Panc1 (cell line): ENCODE data around the gene PLEKHD1. TPM values are rescaled to one million over a fixed set of nuclear protein-coding genes. Genes with fewer than 3 reads are reported as not detected.
"Not testable (repeated sequence)": the region's sequence is repeated elsewhere in the genome, so short reads cannot be mapped to it uniquely, and the experiment has no call there.

Experiments
- ATAC-seq: fragments of 200-7000 bp; cut with Tn5 transposase; 2 replicates; pipeline ENCODE4 v1.9.1; 2020; ENCODE audit warnings: mild to moderate bottlenecking, moderate library complexity
- BruUV-seq: library from RNA; stranded (reverse); fragments of 400-500 nt; replicated peaks from 2 replicates; lab custom pipeline; 2021; lab: Mats Ljungman, UMichigan
- CTCF ChIA-PET: fragments of 300-600 bp; sonication (Branson Sonifier 250); formaldehyde crosslinking; loops from one replicate; lab custom pipeline; 2022; ENCODE audit warnings: antibody characterized with exemption; lab: Charles Lee
- POLR2A ChIA-PET: fragments of 300-600 bp; sonication (Branson Sonifier 250); formaldehyde crosslinking; loops from one replicate; lab custom pipeline; 2022; ENCODE audit warnings: antibody characterized with exemption; lab: Charles Lee
- DNase-seq: peaks from one replicate; pipeline ENCODE4 v3.0.0-alpha.2; 2010; ENCODE audit warnings: low read depth, low spot score
- H3K27ac ChIP-seq: 2 replicates; pipeline ENCODE4 v1.5.1; 2011; ENCODE audit warnings: mild to moderate bottlenecking, low read length, inconsistent platforms
- H3K27me3 ChIP-seq: fragments of 200-500 bp; sonication (Bioruptor generic); 2 replicates; pipeline ENCODE4 v1.6.0; 2014; ENCODE audit warnings: low read length, inconsistent platforms; ENCODE audit not compliant: control insufficient read depth, insufficient read depth
- H3K36me3 ChIP-seq: fragments of 200-500 bp; sonication (Bioruptor generic); 2 replicates; pipeline ENCODE4 v1.5.1; 2014; ENCODE audit warnings: inconsistent platforms, mild to moderate bottlenecking, low read length, moderate library complexity; ENCODE audit not compliant: control insufficient read depth, insufficient read depth
- H3K4me1 ChIP-seq: 2 replicates; pipeline ENCODE4 v1.5.1; 2011; ENCODE audit warnings: inconsistent platforms, mild to moderate bottlenecking, low read length, moderate library complexity; ENCODE audit not compliant: control insufficient read depth, insufficient read depth
- H3K4me3 ChIP-seq, 2 experiments: 2 replicates each; pipeline ENCODE4 v1.5.1; 2011 to 2012; ENCODE audit warnings: low read depth in 2 of 2, low read length in 2 of 2, mild to moderate bottlenecking in 2 of 2, inconsistent platforms in 1 of 2, moderate library complexity in 1 of 2
- H3K9me3 ChIP-seq: fragments of 200-500 bp; sonication (Bioruptor generic); 2 replicates; pipeline ENCODE4 v1.5.1; 2014; ENCODE audit warnings: low read depth, mild to moderate bottlenecking, inconsistent platforms, low read length, moderate library complexity; ENCODE audit not compliant: control insufficient read depth, insufficient read depth
- POLR2AphosphoS5 ChIP-seq: IDR thresholded peaks from 2 replicates; pipeline ENCODE4 v1.6.1; 2012; ENCODE audit warnings: mild to moderate bottlenecking, low read depth, low read length, moderate library complexity
- in situ Hi-C: cut with HindIII; loops from 2 replicates; pipeline ENCODE4 v1.10.0; 2016; ENCODE audit warnings: low sequenced_read_pairs, low pct_unique_long_range_greater_than_20kb
- intact Hi-C: fragments of 100-400 bp; cut with micrococcal nuclease; formaldehyde crosslinking; loops from one replicate; pipeline ENCODE4 v1.10.0; 2022; ENCODE audit not compliant: unreplicated experiment
- total RNA-seq: library from RNA; stranded (reverse); gene quantifications from one replicate; pipeline ENCODE4 v1.2.1, GENCODE V29; 2021; ENCODE audit not compliant: unreplicated experiment
- TF ChIP-seq, protein P1 (sequence below), 2 experiments: IDR thresholded peaks; 2 replicates each; pipeline ENCODE4 v1.6.1; 2011 to 2012; ENCODE audit warnings: low read depth in 2 of 2, control low read depth in 1 of 2, low read length in 1 of 2, mild to moderate bottlenecking in 1 of 2, moderate library complexity in 1 of 2; ENCODE audit not compliant: insufficient read depth in 1 of 2
- TF ChIP-seq, protein P2 (sequence below): fragments of 450-650 bp; IDR thresholded peaks from 2 replicates; pipeline ENCODE4 v1.5.1; 2017; ENCODE audit warnings: mild to moderate bottlenecking

PLEKHD1 gene
- total RNA-seq, 1 experiment from 2014 or later = 0.08 TPM

DNA sequence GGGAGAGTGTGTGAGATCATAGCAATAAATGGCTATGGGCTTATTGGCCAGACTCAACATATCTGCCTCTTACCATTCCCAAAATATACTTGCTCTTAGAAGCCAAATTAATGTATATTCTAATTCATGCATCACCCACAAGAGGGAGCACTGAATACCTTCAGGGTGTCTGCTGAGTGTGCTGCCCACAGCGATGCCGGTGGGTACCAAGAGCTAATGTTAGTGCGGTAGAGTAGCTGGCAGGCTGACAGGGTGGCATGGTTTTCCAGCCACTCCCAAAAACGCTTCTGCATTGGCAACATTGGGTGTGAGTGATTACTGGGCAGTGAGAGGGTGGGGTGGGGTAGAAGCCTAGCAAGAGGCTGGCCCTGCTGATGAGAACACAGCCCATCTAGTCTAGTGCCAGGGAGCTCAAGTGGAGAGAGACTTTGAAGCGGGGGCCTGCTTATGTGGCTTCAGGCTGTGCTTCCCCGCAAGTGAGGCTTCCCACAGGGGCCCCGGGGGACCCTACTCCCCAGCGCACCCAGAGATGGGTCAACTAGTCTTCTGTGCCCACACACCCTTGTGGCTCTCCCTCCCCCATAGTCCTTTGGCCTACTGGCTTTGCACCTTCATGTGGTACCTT, 9.2 kb upstream of the PLEKHD1 start:
- H3K9me3 ChIP-seq = no peaks in the 10 kb centered on the region
- no peak for DNase-seq
- CTCF ChIA-PET = interaction anchor here (0.6 kb wide), 1 partner anchor 199 kb away, joined by 3 read pairs; no protein-coding TSS in a partner anchor
- H3K27ac ChIP-seq = no peak overlapping the region
- in situ Hi-C loops (no loop called here), intact Hi-C loops (no loop called here)
- no TSS peak for BruUV-seq
- H3K27me3 ChIP-seq = no peaks in the 10 kb centered on the region
- no peak overlapping the region for H3K4me3 ChIP-seq
- H3K36me3 ChIP-seq = no peaks in the 10 kb centered on the region
- POLR2A ChIA-PET = no interaction called here
- peak; percentile 62; the same call in 1 of the 2 replicates for ATAC-seq
- no peaks in the 10 kb centered on the region for H3K4me1 ChIP-seq
- TF ChIP-seq POLR2AphosphoS5 = no peak
- TF ChIP-seq, protein P1, sequence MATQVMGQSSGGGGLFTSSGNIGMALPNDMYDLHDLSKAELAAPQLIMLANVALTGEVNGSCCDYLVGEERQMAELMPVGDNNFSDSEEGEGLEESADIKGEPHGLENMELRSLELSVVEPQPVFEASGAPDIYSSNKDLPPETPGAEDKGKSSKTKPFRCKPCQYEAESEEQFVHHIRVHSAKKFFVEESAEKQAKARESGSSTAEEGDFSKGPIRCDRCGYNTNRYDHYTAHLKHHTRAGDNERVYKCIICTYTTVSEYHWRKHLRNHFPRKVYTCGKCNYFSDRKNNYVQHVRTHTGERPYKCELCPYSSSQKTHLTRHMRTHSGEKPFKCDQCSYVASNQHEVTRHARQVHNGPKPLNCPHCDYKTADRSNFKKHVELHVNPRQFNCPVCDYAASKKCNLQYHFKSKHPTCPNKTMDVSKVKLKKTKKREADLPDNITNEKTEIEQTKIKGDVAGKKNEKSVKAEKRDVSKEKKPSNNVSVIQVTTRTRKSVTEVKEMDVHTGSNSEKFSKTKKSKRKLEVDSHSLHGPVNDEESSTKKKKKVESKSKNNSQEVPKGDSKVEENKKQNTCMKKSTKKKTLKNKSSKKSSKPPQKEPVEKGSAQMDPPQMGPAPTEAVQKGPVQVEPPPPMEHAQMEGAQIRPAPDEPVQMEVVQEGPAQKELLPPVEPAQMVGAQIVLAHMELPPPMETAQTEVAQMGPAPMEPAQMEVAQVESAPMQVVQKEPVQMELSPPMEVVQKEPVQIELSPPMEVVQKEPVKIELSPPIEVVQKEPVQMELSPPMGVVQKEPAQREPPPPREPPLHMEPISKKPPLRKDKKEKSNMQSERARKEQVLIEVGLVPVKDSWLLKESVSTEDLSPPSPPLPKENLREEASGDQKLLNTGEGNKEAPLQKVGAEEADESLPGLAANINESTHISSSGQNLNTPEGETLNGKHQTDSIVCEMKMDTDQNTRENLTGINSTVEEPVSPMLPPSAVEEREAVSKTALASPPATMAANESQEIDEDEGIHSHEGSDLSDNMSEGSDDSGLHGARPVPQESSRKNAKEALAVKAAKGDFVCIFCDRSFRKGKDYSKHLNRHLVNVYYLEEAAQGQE (IDR thresholded peaks at IDR 0.05; ENCODE audit: insufficient read depth in 1 of 2, low read depth in 2 of 2, low read length in 1 of 2) = no peak
- TF ChIP-seq, protein P2, sequence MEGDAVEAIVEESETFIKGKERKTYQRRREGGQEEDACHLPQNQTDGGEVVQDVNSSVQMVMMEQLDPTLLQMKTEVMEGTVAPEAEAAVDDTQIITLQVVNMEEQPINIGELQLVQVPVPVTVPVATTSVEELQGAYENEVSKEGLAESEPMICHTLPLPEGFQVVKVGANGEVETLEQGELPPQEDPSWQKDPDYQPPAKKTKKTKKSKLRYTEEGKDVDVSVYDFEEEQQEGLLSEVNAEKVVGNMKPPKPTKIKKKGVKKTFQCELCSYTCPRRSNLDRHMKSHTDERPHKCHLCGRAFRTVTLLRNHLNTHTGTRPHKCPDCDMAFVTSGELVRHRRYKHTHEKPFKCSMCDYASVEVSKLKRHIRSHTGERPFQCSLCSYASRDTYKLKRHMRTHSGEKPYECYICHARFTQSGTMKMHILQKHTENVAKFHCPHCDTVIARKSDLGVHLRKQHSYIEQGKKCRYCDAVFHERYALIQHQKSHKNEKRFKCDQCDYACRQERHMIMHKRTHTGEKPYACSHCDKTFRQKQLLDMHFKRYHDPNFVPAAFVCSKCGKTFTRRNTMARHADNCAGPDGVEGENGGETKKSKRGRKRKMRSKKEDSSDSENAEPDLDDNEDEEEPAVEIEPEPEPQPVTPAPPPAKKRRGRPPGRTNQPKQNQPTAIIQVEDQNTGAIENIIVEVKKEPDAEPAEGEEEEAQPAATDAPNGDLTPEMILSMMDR = peak; percentile 59

DNA sequence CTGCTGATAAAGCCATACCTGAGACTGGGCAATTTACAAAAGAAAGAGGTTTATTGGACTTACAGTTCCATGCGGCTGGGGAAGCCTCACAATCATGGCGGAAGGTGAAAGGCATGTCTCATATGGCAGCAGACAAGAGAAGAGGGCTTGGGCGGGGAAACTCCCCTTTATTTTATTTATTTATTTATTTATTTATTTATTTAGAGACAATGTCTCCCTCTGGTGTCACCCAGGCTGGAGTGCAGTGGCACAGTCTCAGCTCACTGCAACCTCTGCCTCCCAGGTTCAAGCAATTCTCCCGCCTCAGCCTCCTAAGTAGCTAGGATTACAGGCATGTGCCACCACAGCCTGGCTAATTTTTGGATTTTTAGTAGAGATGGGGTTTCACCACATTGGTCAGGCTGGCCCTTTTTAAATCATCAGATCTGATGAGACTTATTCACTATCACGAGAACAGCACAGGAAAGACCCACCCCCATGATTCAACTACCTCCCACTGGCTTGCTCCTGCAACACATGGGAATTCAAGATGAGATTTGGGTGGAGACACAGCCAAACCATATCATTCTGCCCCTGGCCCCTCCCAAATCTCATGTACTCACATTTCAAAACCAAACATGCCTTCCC, 7.6 kb upstream of the PLEKHD1 start:
- H3K27ac ChIP-seq, H3K4me1 ChIP-seq, in situ Hi-C loops, BruUV-seq, H3K4me3 ChIP-seq, CTCF ChIA-PET, H3K27me3 ChIP-seq, intact Hi-C loops, DNase-seq, POLR2A ChIA-PET, ATAC-seq, H3K36me3 ChIP-seq, H3K9me3 ChIP-seq: not testable (repeated sequence)
- TF ChIP-seq, protein P2 = peak; percentile 43; the same call in 1 of the 2 replicates

DNA sequence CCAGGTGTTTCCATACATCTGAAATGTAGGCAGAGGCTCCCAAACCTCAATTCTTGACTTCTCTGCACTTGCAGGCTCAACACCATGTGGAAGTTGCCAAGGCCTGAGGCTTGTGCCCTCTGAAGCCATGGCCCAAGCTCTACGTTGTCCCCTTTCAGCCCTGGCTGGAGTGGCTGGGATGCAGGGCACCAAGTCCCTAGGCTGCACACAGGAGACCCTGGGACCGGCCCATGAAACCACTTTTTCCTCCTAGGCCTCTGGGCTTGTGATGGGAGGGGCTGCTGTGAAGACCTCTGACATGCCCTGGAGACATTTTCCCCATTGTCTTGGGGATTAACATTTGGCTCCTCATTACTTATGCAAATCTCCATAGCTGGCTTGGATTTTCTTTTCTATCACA, 6.5 kb upstream of the PLEKHD1 start:
- H3K4me1 ChIP-seq, ATAC-seq, H3K27ac ChIP-seq, CTCF ChIA-PET, BruUV-seq, H3K9me3 ChIP-seq, H3K27me3 ChIP-seq, intact Hi-C loops, DNase-seq, H3K4me3 ChIP-seq, POLR2A ChIA-PET, H3K36me3 ChIP-seq, in situ Hi-C loops: not testable (repeated sequence)
